ENCODE measurements around the gene BANP. TPM values are rescaled to one million over a fixed set of nuclear protein-coding genes. Genes with fewer than 3 reads are reported as not detected.
"Not testable (repeated sequence)": the region's sequence is repeated elsewhere in the genome, so short reads cannot be mapped to it uniquely, and the experiment has no call there.

BANP gene
- total RNA-seq, 1 donor from 2014 or later = 44.0 TPM

- no peak for DNase-seq (ENCODE audit: extremely low spot score in 2 of 2)
- H3K27me3 ChIP-seq = no peaks in the 10 kb centered on the region
- H3K36me3 ChIP-seq = peaks cover 0 to 7% of the 10 kb centered on the region in 2 donors
- no peaks in the 10 kb centered on the region for H3K9me3 ChIP-seq
- no peaks in the 10 kb centered on the region for H3K4me1 ChIP-seq
- H3K4me3 ChIP-seq = no peak overlapping the region
- H3K27ac ChIP-seq = no peak overlapping the region
- TF ChIP-seq POLR2A (IDR thresholded peaks at IDR 0.05) (no peak), POLR2AphosphoS5 (IDR thresholded peaks at IDR 0.05; ENCODE audit: insufficient read depth in 1 of 2, low read depth in 1 of 2) (no peak), CTCF (IDR thresholded peaks at IDR 0.05) (no peak)
- intact Hi-C loops (cut with DNase I) = no loop called here
Measured at GRCh38 chr16:88049561-88050545, 98.6 kb downstream of the BANP start.

GRCh38 chr16:88050952-88051660, 99.9 kb downstream of the BANP start:
- no peak for DNase-seq (ENCODE audit: extremely low spot score in 2 of 2)
- no peaks in the 10 kb centered on the region for H3K27me3 ChIP-seq
- H3K9me3 ChIP-seq = no peaks in the 10 kb centered on the region
- no peaks in the 10 kb centered on the region for H3K4me1 ChIP-seq
- no peak overlapping the region for H3K4me3 ChIP-seq
- peaks cover 0 to 7% of the 10 kb centered on the region in 2 donors for H3K36me3 ChIP-seq
- intact Hi-C loops (cut with DNase I) = no loop called here
- TF ChIP-seq CTCF (IDR thresholded peaks at IDR 0.05) = no peak
- no peak overlapping the region for H3K27ac ChIP-seq

- no peaks in the 10 kb centered on the region for H3K9me3 ChIP-seq
- TF ChIP-seq CTCF (IDR thresholded peaks at IDR 0.05) = no peak
- TF ChIP-seq POLR2AphosphoS5 (IDR thresholded peaks at IDR 0.05; ENCODE audit: insufficient read depth in 1 of 2, low read depth in 1 of 2) = no peak
- TF ChIP-seq POLR2A (IDR thresholded peaks at IDR 0.05) = no peak
- no peak for DNase-seq (ENCODE audit: extremely low spot score in 2 of 2)
- no peak overlapping the region for H3K4me3 ChIP-seq
- H3K36me3 ChIP-seq = peaks cover 0 to 7% of the 10 kb centered on the region in 2 donors
- H3K27me3 ChIP-seq = no peaks in the 10 kb centered on the region
- intact Hi-C loops (cut with DNase I) = no loop called here
- no peaks in the 10 kb centered on the region for H3K4me1 ChIP-seq
- no peak overlapping the region for H3K27ac ChIP-seq
Measured at GRCh38 chr16:88052661-88053060, 101.4 kb downstream of the BANP start.

GRCh38 chr16:88053479-88053878, 102.2 kb downstream of the BANP start:
- DNase-seq (ENCODE audit: extremely low spot score in 2 of 2); H3K27me3 ChIP-seq; H3K36me3 ChIP-seq; H3K9me3 ChIP-seq; H3K27ac ChIP-seq; H3K4me1 ChIP-seq; intact Hi-C loops (cut with DNase I); H3K4me3 ChIP-seq: not testable (repeated sequence)

GRCh38 chr16:88055356-88055755, 104.1 kb downstream of the BANP start:
- DNase-seq (ENCODE audit: extremely low spot score in 2 of 2) = no peak
- H3K36me3 ChIP-seq = peaks cover 0 to 7% of the 10 kb centered on the region in 2 donors
- H3K27ac ChIP-seq = no peak overlapping the region
- TF ChIP-seq POLR2A (IDR thresholded peaks at IDR 0.05) = no peak
- TF ChIP-seq POLR2AphosphoS5 (IDR thresholded peaks at IDR 0.05; ENCODE audit: insufficient read depth in 1 of 2, low read depth in 1 of 2) = no peak
- TF ChIP-seq CTCF (IDR thresholded peaks at IDR 0.05) = no peak
- H3K9me3 ChIP-seq = no peaks in the 10 kb centered on the region
- H3K4me1 ChIP-seq = no peaks in the 10 kb centered on the region
- H3K4me3 ChIP-seq = no peak overlapping the region
- H3K27me3 ChIP-seq = no peaks in the 10 kb centered on the region
- intact Hi-C loops (cut with DNase I) = no loop called here
